HG03342 (cell line): ENCODE data around the gene WDR86.

ENCODE experiments used
- ATAC-seq: cut with Tn5 transposase; IDR thresholded peaks from one replicate; pipeline ENCODE4 v1.9.1; 2021; ENCODE audit warnings: mild to moderate bottlenecking, moderate library complexity; ENCODE audit not compliant: unreplicated experiment

The WDR86 gene

GRCh38 chr7:151439855-151440798 lies 30.3 kb upstream of the WDR86 start, which contains the start of gene CRYGN:
Gene CRYGN (minus strand): TSS chr7:151440141. CDS start chr7:151439917, 224 bp downstream.
- no peak for ATAC-seq

DNA sequence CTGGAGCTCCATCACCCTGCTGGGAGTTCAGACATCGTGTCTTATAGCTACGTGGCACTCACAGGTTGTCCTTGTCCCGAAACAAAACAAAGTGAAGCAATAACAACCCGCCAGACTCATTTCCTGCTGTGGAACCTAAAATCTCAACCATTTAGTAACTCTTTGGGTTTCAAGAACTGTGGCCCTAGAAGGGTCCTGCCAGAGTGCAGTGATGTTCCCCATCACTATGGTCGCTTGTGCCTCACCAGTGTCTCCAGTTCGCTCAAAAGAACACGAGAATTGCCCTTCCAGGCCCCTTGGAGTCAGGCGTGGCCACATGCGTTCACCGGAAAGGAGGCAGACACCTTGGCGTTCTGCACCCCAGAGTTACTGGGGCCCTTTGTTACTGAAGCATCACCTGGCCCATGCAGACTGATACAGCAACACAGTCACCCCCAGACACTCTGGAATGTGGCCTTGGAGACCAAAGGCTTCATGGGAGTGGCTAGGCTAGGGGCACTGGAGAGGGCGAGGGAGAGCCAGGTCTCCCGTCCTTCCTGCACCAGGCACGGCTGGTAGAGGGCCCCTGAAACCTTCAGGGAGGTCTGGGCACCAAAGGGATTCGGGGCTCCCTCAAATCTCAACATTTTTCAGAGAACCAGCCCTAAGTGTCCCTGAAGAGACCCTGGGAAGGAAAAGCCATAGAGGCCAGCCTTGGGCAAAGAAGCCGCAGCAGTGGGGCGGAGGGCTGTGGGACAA lies 29.2 kb upstream of the WDR86 start:
- no peak for ATAC-seq

DNA sequence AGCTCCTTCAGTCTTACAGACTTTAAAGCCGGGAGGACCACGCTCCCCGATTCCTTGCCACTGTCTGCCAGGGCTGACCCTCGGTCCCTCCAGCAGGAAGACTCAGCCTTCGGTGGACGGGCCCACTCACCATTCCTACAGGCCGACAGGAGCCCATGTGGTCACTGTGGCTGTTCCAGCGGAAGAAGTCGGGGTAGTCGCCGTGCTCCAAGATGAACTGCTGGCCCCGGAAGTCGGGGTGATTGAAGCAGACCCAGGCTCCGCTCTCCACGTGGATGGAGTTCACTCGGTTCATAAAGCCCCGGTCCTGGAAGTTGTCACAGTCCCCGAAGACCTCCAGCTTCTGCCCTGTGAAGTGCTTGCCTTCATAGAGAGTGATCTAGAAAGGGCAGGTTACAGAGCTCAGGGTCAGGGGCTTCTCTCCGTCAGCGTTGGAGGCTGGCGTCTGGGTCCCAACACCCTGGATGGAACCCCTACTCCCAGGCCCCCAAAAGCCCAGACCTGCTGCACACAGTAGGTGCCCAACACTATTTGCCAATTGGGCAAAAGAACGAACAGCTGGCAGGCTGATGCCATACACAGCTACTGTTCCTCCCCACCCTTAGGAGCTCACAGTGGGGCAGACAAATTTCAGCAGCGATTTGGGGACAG lies 28.2 kb upstream of the WDR86 start:
- no peak for ATAC-seq

GRCh38 chr7:151437159-151437553 lies 27.3 kb upstream of the WDR86 start:
- ATAC-seq, result no peak

DNA sequence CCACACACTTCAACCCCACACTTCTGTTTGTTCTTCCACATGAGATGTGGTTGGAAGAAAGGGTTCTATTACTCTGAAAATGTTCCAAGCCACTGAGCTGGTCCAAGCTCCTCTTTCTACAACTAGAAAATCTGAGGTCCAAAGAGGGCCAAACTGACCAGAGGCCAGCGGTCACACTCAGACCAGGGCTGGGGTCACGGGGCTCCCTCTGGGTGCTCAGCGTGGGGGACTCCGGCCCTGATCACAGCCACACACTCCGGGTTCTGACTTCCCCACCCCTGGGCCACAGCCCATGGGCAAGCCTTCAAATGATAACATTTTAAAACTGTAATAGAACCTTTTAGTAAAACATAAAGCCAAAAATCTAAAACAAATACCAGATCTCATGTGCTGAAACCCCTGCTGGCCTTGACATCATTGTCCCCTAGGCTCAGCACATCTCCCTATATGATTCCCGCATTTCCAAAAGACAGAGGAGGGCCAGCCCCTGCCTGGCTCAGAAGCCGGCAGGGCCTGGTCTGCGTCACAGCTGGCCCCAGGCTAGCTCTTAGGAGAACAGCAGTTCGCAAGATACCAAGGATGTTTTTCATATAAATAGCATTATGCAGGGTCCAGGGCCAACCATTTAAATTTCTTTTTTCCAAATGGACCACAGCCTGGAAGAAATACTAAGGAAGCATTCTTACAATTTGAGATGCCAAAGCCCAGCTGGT lies 26.8 kb upstream of the WDR86 start:
- no peak for ATAC-seq

- ATAC-seq, result no peak
Observed at GRCh38 chr7:151435971-151436370, 26.1 kb upstream of the WDR86 start.

GRCh38 chr7:151435103-151435916 lies 25.5 kb upstream of the WDR86 start:
- ATAC-seq, result no peak

DNA sequence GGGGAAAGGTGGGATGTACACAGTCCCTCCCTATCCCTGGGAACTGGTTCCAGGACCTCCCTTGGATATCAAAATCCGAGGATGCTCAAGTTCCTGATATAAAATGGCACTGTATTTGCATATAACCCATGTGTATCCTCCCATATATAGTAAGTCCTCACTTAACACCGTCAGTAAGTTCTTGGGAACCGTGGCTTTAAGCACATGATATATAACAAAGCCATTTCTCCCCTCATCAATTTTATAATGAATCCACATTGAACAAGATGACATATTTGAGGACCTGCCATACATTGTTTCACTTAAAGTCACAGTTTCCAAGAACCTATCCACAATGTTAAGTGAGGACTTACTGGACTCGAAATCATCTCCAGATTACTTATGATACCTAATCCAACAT lies 24.7 kb upstream of the WDR86 start:
- no peak for ATAC-seq

DNA sequence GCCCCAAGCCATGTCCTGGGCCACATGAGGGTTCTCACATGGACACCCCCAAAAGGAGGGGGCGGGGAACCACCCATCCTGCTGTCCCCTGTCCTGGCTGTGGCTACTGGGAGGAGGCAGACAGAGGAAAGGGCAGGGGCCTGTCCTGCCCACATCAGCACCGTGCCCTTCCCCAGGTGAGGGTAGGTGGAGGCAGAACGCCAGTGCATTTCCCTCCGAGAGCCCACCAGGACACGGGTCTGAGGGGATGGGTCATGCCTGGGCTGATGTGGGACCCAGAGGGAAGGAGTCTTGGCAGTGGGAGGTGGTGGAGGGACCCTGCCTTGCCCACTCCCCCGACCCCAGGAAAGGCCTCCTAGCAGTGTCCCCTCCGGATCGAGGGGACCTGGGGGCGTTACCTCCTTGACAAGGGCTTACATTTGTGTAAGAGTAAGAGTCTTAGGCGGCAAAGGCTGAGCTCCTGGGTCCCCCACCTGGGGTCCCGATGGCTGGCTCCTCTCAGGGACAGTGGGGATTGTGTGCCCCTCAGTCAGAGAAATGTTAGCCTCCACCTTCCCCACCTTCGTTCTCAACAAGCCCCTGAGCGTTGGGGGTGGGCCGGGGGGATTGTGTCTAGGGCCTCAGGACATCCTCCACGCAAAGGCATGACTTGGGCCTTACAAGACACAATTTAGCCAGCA lies 24.0 kb upstream of the WDR86 start:
- no peak for ATAC-seq

DNA sequence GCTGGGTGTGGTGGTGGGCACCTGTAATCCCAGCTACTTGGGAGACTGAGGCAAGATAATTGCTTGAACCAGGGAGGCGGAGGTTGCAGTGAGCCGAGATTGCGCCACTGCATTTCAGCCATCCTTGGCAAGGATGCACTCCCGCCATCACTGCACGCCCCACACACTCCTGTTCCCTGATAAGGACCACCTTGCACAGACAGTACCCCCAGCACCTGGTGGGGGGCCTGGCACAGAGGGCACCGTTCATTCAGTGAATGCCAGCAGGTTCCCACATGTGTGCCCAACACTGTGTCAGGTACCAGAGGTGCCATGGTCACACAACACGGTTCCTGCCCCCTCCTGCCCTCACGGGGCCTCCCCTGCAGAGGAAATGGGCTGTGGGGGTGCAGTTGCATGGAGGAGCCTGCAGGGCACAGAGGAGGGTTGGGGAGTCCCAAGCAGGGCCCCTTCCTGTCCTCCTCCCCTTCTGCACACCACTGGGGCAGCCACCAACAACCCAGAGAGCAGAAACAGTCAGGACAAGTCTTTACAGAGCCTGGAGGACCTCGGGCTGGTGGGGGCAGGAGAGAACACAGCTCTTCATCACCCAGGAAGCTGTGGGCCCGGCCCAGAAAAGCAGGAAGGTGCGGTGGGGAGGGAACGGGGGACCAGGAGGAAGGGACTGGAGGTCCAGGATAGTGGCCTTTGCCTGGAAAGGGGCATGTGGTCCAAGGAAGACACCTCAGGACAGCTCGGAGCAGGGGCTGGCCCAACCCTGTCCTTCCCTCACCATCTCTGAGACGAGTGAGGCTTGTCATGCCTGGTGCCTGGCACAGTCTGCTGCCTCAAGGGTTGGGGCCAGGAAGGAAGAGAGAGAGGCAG lies 23.1 kb upstream of the WDR86 start:
- ATAC-seq, result peak; percentile 82

- ATAC-seq, result no peak
Observed at GRCh38 chr7:151431768-151432311, 22.0 kb upstream of the WDR86 start.

- ATAC-seq, result no peak
Observed at GRCh38 chr7:151431281-151431767, 21.5 kb upstream of the WDR86 start.

DNA sequence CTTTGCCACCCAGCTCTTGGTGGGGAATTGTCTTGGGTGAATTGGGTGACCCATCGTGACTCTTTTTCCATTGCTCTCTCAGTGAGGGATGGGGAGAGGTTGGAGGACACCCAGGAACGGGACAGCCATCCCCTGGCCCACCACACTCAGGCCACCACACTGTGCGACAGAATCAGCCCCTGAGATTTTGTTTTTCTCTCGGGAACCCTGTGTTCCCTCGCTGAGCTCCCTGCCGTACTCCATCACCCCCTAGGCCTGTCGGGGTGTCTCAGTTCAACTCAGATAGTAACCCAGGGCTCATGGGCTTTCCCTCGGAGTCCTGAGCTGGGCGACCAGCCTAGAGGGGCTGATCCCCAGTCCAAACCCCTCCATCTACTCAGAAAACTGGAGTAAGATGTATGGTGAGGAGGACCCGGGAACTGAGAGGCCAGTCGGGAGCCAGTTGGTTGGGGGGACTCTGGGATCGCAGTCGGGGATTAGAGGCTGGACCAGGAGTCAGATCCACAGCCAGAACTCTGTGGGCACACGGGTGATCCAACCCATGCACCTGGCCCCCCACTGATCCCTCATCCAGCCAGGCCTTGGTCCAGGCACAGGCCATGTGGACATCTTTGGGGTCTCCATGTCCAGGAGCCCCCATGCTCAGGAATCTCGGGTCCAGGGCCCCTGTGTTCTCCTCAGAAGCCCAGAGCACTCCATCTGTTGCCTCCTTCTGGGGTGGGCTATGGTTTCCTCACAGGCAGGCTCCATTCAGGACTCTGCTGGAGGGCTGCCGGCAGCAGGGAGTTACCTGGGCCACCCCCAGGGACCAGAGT lies 20.8 kb upstream of the WDR86 start:
- ATAC-seq, result no peak

DNA sequence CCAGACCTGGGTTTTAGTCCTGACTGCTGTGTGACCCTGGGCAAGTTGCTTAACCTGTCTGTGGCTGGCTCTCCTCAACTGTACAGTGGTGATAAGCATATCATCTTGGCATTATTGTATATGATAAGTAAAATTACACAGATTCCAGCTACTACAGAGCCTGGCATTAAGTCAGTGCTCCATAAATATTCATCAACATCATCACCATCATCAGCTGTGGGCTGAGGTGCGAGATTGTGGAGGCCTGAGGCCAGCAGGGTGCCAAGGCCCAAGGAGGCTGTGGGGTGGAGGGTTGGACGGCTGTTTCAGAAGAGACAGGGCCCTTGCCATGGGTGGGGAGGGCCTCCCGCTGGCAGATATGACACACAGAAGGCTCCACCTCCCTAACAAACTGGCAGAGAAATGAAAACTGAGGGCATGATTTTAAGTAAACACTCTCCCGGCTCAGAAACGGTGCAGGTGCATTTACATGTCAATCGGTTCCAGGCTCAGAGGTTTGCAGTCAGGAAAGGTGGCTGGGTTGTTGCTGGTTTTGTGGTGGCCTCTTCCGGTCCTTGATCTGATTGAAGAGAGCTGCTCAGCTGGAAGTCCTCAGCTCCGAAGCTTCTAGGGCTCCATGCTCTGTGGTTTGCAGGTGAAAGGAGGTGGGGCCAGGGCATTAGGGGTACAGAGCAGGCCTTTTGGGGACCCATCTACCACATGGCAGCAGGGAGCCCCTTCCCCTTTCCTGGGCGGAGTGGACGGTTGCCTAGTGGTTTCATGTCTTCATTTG lies 19.9 kb upstream of the WDR86 start:
- ATAC-seq, result no peak

GRCh38 chr7:151429237-151429559 lies 19.4 kb upstream of the WDR86 start:
- ATAC-seq, result no peak

- ATAC-seq, result no peak
Observed at GRCh38 chr7:151428378-151429236, 18.8 kb upstream of the WDR86 start.
